Measurements from ENCODE around the gene S100A3.
"Not testable (repeated sequence)": the region's sequence is repeated elsewhere in the genome, so short reads cannot be mapped to it uniquely, and the experiment has no call there.

S100A3 gene

GRCh38 chr1:153548722-153549688 lies at the start of gene S100A3:
S100A3 (minus strand) TSS chr1:153549258; CDS start chr1:153548485, 773 bp downstream.
- DNase-seq (ENCODE audit: low spot score), result no peak

- DNase-seq (ENCODE audit: low spot score), result peak; percentile 7
Measured at GRCh38 chr1:153598309-153599172, 49.5 kb upstream of the S100A3 start.

GRCh38 chr1:153597206-153597605 lies 48.1 kb upstream of the S100A3 start:
- DNase-seq (ENCODE audit: low spot score), result peak; percentile 10

GRCh38 chr1:153592748-153593147 lies 43.7 kb upstream of the S100A3 start:
- no peak for DNase-seq (ENCODE audit: low spot score)

GRCh38 chr1:153588482-153588881 lies 39.4 kb upstream of the S100A3 start:
- no peak for DNase-seq (ENCODE audit: low spot score)

- DNase-seq (ENCODE audit: low spot score), result not testable (repeated sequence)
Measured at GRCh38 chr1:153588033-153588432, 39.0 kb upstream of the S100A3 start.

- no peak for DNase-seq (ENCODE audit: low spot score)
Measured at GRCh38 chr1:153587314-153587713, 38.3 kb upstream of the S100A3 start.

GRCh38 chr1:153586347-153586746 lies 37.3 kb upstream of the S100A3 start:
- DNase-seq (ENCODE audit: low spot score), result no peak

GRCh38 chr1:153585006-153585405 lies 35.9 kb upstream of the S100A3 start:
- DNase-seq (ENCODE audit: low spot score), result no peak

GRCh38 chr1:153583976-153584375 lies 34.9 kb upstream of the S100A3 start:
- DNase-seq (ENCODE audit: low spot score), result no peak

- DNase-seq (ENCODE audit: low spot score), result not testable (repeated sequence)
Measured at GRCh38 chr1:153583514-153583913, 34.5 kb upstream of the S100A3 start.

GRCh38 chr1:153582836-153583235 lies 33.8 kb upstream of the S100A3 start:
- DNase-seq (ENCODE audit: low spot score), result not testable (repeated sequence)

GRCh38 chr1:153578936-153579335 lies 29.9 kb upstream of the S100A3 start:
- DNase-seq (ENCODE audit: low spot score), result no peak

- no peak for DNase-seq (ENCODE audit: low spot score)
Measured at GRCh38 chr1:153578490-153578889, 29.4 kb upstream of the S100A3 start.

- DNase-seq (ENCODE audit: low spot score), result no peak
Measured at GRCh38 chr1:153577624-153578051, 28.6 kb upstream of the S100A3 start.

GRCh38 chr1:153577138-153577537 lies 28.1 kb upstream of the S100A3 start:
- DNase-seq (ENCODE audit: low spot score), result no peak

GRCh38 chr1:153575497-153575896 lies 26.4 kb upstream of the S100A3 start:
- not testable (repeated sequence) for DNase-seq (ENCODE audit: low spot score)

GRCh38 chr1:153575081-153575491 lies 26.0 kb upstream of the S100A3 start:
- not testable (repeated sequence) for DNase-seq (ENCODE audit: low spot score)

GRCh38 chr1:153573351-153573750 lies 24.3 kb upstream of the S100A3 start:
- no peak for DNase-seq (ENCODE audit: low spot score)

GRCh38 chr1:153572569-153573015 lies 23.5 kb upstream of the S100A3 start:
- peak; percentile 57 for DNase-seq (ENCODE audit: low spot score)

GRCh38 chr1:153571706-153572105 lies 22.6 kb upstream of the S100A3 start:
- DNase-seq (ENCODE audit: low spot score), result no peak

- DNase-seq (ENCODE audit: low spot score), result no peak
Measured at GRCh38 chr1:153570874-153571273, 21.8 kb upstream of the S100A3 start.
